HCT116 (cell line): ENCODE data around the gene TFCP2L1.

Experiments used
- CTCF ChIP-seq, 3 experiments: fragments of 200-600 bp in 1 of 3; sonication (generic) in 1 of 3; IDR thresholded peaks in 2 of 3; conservative IDR thresholded peaks in 1 of 3; 2 replicates each; pipeline ENCODE4 v1.5.1; 2012 to 2017; ENCODE audit warnings: low read depth in 2 of 3, low read length in 2 of 3, antibody characterized with exemption in 1 of 3, borderline replicate concordance in 1 of 3, control low read depth in 1 of 3, mild to moderate bottlenecking in 1 of 3, mixed read lengths in 1 of 3, mixed run types in 1 of 3, moderate library complexity in 1 of 3; ENCODE audit not compliant: insufficient read depth in 1 of 3
- EZH2 ChIP-seq: fragments of 200-600 bp; sonication (generic); IDR thresholded peaks from 2 replicates; pipeline ENCODE4 v1.6.1; 2017; ENCODE audit warnings: antibody characterized with exemption, mixed run types
- EZH2phosphoT487 ChIP-seq: fragments of 200-600 bp; IDR thresholded peaks from 2 replicates; pipeline ENCODE4 v1.6.1; 2018; ENCODE audit warnings: antibody characterized with exemption, borderline replicate concordance
- POLR2A ChIP-seq: IDR thresholded peaks from 2 replicates; pipeline ENCODE4 v1.7.0; 2011; ENCODE audit warnings: borderline replicate concordance; ENCODE audit not compliant: insufficient read depth, insufficient read length; ENCODE audit errors: extremely low read depth
- REST ChIP-seq: IDR thresholded peaks from 2 replicates; pipeline ENCODE4 v1.6.1; 2012; ENCODE audit warnings: low read depth
- SIN3A ChIP-seq: IDR thresholded peaks from 2 replicates; pipeline ENCODE4 v1.6.1; 2012; ENCODE audit warnings: low read depth
- SP1 ChIP-seq: IDR thresholded peaks from 2 replicates; pipeline ENCODE4 v1.6.1; 2012; ENCODE audit warnings: low read depth
- ZBTB33 ChIP-seq: IDR thresholded peaks from 2 replicates; pipeline ENCODE4 v1.6.1; 2011; ENCODE audit warnings: mild to moderate bottlenecking, low read length, moderate library complexity; ENCODE audit not compliant: insufficient replicate concordance; ENCODE audit errors: extremely low read depth

GRCh38 chr2:121246704-121247255 is 38.2 kb downstream of the TFCP2L1 start:
- TF ChIP-seq CTCF (IDR thresholded peaks at IDR 0.05 in 2 of 3, conservative IDR thresholded peaks at IDR 0.05 in 1 of 3; ENCODE audit: borderline replicate concordance in 1 of 3, insufficient read depth in 1 of 3, low read depth in 2 of 3, low read length in 2 of 3) (no peak), EZH2 (no peak), SP1 (no peak), REST (no peak), POLR2A (no peak), ZBTB33 (no peak), EZH2phosphoT487 (no peak), SIN3A (no peak)
